Suprapubic skin (tissue), 3 donors: ENCODE data around the gene ATXN2.

Source experiments
- CTCF ChIP-seq, 2 donors: fragments of 200-600 bp in 1 of 2; fragments of 450-650 bp in 1 of 2; sonication (generic) in 1 of 2; IDR thresholded peaks; one replicate each; pipeline ENCODE4 v1.5.1; 2016 to 2019; ENCODE audit warnings: antibody characterized with exemption in 2 of 2, mild to moderate bottlenecking in 1 of 2, moderate library complexity in 1 of 2
- EP300 ChIP-seq: sonication (generic); formaldehyde crosslinking; IDR thresholded peaks from one replicate; pipeline ENCODE4 v1.6.1; 2017; ENCODE audit warnings: antibody characterized with exemption
- POLR2A ChIP-seq, 2 donors: fragments of 450-650 bp; IDR thresholded peaks; one replicate each; pipeline ENCODE4 v1.6.1; 2017; ENCODE audit warnings: antibody characterized with exemption in 2 of 2, mild to moderate bottlenecking in 2 of 2, moderate library complexity in 2 of 2

GRCh38 chr12:111404362-111405148 lies 194.6 kb downstream of the ATXN2 start:
- no peak for TF ChIP-seq CTCF (IDR thresholded peaks at IDR 0.05)
- no peak for TF ChIP-seq POLR2A (IDR thresholded peaks at IDR 0.05)
- no peak for TF ChIP-seq EP300
